Measurements from ENCODE around the gene DTNBP1.

DNA sequence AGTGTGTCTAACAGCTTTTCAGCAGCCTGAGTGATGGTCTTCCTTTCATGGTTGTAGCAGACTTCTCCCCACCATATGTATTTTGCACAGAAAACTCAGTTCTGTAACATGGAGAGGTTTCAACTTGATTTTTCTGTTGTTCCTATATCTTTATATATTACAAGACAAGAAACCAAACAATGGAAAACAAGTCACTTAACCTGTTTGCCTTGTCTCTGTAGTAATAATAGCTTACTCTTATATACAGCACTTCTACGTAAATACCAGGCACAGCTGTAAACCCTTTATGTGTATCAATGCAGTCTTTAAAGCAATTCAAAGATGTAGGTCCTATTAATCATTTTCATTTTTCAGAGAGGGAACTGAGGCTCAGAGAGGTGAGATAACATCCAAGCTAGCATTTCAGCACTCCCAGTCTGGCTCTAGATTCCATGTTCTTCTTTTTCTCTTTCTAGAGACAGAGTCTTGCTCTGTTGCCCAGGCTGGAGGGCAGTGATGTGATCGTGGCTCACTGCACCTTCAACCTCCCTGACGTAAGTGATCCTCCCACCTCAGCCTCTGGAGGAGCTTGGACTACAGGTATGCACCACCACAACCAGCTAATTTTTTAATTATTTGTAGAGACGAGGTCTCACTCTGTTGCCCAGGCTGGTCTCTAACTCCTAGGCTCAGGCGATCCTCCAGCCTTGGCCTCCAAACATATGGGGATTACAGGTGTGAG is 90.4 kb downstream of the DTNBP1 start:
- TF ChIP-seq CTCF (IDR thresholded peaks at IDR 0.05) (no peak), POLR2A (IDR thresholded peaks at IDR 0.05) (no peak)

Measured in esophagus squamous epithelium (tissue), 4 donors.